ENCODE results near the gene CCNF.
A peak's percentile ranks its signal among the peaks of the same experiment; 100 is the strongest.

The CCNF gene

DNA sequence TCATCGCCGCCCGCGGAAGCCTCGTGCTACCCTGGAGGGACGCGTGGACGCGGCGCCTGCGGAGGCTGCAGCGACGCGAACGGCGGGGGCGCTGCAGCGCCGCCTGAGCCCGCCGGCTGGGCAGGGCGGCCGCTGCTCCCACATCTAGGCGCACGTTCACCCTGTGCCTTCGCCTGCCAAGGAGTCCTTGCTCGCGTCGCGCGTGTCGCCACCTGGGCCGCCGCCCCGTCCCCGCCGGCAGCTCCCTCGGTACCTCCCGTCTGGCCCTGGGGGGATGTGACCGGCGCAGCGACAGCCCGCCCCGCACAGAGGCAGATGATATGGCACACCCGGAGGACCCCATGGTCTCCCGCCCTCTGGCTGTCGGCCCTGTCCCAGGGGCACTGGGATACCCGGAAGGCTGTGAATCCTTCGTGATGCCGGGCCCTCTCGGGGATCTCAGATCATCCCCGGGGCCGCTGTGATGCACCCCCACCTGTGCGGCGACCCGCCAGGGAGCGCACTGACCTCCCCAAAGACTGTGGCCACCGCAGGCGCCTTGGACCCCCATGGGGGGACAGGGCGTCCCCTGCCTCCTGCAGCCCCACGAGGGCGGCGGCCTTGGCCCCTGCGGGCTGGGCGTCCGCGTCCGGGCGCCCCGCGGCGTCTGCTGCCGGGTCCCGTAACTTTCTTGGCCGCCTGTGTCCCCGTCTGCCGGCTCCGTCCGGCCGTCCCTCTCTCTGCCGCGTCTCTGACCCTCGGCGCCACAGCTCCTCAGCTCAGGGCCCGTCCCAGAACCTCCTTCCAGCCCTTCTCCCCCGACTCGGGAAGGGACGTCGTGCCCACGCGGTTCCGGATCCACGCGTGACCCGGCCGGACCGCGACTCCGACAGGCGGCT lies 45.0 kb downstream of the CCNF start:
- TF ChIP-seq ESRRG (CRISPR knock-in tag; IDR thresholded peaks at IDR 0.05), result no peak
- TF ChIP-seq PPARA (CRISPR knock-in tag; IDR thresholded peaks at IDR 0.05; ENCODE audit: borderline replicate concordance), result no peak
- TF ChIP-seq, protein P1, sequence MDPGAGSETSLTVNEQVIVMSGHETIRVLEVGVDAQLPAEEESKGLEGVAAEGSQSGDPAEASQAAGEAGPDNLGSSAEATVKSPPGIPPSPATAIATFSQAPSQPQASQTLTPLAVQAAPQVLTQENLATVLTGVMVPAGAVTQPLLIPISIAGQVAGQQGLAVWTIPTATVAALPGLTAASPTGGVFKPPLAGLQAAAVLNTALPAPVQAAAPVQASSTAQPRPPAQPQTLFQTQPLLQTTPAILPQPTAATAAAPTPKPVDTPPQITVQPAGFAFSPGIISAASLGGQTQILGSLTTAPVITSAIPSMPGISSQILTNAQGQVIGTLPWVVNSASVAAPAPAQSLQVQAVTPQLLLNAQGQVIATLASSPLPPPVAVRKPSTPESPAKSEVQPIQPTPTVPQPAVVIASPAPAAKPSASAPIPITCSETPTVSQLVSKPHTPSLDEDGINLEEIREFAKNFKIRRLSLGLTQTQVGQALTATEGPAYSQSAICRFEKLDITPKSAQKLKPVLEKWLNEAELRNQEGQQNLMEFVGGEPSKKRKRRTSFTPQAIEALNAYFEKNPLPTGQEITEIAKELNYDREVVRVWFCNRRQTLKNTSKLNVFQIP (CRISPR knock-in tag; IDR thresholded peaks at IDR 0.05; ENCODE audit: borderline replicate concordance, low read depth), result no peak
- TF ChIP-seq TOX (CRISPR knock-in tag; IDR thresholded peaks at IDR 0.05; ENCODE audit: borderline replicate concordance), result no peak
- TF ChIP-seq, protein P2, sequence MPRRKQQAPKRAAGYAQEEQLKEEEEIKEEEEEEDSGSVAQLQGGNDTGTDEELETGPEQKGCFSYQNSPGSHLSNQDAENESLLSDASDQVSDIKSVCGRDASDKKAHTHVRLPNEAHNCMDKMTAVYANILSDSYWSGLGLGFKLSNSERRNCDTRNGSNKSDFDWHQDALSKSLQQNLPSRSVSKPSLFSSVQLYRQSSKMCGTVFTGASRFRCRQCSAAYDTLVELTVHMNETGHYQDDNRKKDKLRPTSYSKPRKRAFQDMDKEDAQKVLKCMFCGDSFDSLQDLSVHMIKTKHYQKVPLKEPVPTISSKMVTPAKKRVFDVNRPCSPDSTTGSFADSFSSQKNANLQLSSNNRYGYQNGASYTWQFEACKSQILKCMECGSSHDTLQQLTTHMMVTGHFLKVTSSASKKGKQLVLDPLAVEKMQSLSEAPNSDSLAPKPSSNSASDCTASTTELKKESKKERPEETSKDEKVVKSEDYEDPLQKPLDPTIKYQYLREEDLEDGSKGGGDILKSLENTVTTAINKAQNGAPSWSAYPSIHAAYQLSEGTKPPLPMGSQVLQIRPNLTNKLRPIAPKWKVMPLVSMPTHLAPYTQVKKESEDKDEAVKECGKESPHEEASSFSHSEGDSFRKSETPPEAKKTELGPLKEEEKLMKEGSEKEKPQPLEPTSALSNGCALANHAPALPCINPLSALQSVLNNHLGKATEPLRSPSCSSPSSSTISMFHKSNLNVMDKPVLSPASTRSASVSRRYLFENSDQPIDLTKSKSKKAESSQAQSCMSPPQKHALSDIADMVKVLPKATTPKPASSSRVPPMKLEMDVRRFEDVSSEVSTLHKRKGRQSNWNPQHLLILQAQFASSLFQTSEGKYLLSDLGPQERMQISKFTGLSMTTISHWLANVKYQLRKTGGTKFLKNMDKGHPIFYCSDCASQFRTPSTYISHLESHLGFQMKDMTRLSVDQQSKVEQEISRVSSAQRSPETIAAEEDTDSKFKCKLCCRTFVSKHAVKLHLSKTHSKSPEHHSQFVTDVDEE (CRISPR knock-in tag; IDR thresholded peaks at IDR 0.05), result no peak
- TF ChIP-seq, protein P3, sequence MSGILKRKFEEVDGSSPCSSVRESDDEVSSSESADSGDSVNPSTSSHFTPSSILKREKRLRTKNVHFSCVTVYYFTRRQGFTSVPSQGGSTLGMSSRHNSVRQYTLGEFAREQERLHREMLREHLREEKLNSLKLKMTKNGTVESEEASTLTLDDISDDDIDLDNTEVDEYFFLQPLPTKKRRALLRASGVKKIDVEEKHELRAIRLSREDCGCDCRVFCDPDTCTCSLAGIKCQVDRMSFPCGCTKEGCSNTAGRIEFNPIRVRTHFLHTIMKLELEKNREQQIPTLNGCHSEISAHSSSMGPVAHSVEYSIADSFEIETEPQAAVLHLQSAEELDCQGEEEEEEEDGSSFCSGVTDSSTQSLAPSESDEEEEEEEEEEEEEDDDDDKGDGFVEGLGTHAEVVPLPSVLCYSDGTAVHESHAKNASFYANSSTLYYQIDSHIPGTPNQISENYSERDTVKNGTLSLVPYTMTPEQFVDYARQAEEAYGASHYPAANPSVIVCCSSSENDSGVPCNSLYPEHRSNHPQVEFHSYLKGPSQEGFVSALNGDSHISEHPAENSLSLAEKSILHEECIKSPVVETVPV (CRISPR knock-in tag; IDR thresholded peaks at IDR 0.05), result no peak
- ATAC-seq, result peak; percentile 63

DNA sequence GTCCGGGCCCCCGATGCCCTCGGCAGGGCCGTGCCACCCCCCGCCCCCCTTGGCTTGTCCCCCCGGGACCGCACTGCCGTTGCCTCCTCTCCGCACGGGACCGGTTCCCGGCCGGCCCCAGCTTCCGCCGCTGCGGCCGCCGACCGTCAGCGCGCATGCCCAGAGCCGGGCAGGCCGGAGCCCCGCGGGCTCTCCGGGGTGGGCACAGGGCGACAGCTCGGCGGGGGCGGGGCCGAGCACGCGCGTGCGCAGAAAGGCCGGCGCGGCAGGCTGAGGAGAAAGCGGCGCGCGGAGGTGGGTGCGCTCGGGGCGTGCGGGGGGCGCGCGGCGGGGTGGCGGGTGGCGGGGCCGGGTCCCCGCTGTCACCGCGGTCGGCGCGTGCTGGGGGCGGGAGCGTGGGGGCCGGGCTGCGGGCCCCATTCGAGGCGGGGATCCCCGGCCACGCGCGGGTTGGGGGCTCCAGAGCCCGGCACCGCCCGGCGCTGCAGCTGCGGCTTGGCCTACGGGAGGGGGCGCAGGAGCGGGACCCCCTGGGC lies 45.7 kb downstream of the CCNF start, which contains the start of gene TBC1D24:
TBC1D24 (plus strand) TSS at position 251 of the 536 bp plus-strand sequence. CDS start 21,022 bp downstream, outside the sequence.
- peak; percentile 84 for ATAC-seq
- no peak for TF ChIP-seq ZNF8 (CRISPR knock-in tag; IDR thresholded peaks at IDR 0.05)
- no peak for TF ChIP-seq TCF4 (CRISPR knock-in tag; IDR thresholded peaks at IDR 0.05; ENCODE audit: borderline replicate concordance)
- no peak for TF ChIP-seq RARB (CRISPR knock-in tag; IDR thresholded peaks at IDR 0.05)
- TF ChIP-seq, protein P3 (CRISPR knock-in tag; IDR thresholded peaks at IDR 0.05), result no peak
- no peak for TF ChIP-seq ZFP3 (CRISPR knock-in tag; IDR thresholded peaks at IDR 0.05)
- no peak for TF ChIP-seq PPARA (CRISPR knock-in tag; IDR thresholded peaks at IDR 0.05; ENCODE audit: borderline replicate concordance)
- TF ChIP-seq, protein P1 (CRISPR knock-in tag; IDR thresholded peaks at IDR 0.05; ENCODE audit: borderline replicate concordance, low read depth), result no peak
- TF ChIP-seq BACH2 (CRISPR knock-in tag; IDR thresholded peaks at IDR 0.05; ENCODE audit: borderline replicate concordance), result no peak
- no peak for TF ChIP-seq OSR1 (CRISPR knock-in tag; IDR thresholded peaks at IDR 0.05)
- TF ChIP-seq TOX (CRISPR knock-in tag; IDR thresholded peaks at IDR 0.05; ENCODE audit: borderline replicate concordance), result no peak
- TF ChIP-seq ARNTL (CRISPR knock-in tag; IDR thresholded peaks at IDR 0.05; ENCODE audit: borderline replicate concordance, low read depth), result no peak
- TF ChIP-seq, protein P4, sequence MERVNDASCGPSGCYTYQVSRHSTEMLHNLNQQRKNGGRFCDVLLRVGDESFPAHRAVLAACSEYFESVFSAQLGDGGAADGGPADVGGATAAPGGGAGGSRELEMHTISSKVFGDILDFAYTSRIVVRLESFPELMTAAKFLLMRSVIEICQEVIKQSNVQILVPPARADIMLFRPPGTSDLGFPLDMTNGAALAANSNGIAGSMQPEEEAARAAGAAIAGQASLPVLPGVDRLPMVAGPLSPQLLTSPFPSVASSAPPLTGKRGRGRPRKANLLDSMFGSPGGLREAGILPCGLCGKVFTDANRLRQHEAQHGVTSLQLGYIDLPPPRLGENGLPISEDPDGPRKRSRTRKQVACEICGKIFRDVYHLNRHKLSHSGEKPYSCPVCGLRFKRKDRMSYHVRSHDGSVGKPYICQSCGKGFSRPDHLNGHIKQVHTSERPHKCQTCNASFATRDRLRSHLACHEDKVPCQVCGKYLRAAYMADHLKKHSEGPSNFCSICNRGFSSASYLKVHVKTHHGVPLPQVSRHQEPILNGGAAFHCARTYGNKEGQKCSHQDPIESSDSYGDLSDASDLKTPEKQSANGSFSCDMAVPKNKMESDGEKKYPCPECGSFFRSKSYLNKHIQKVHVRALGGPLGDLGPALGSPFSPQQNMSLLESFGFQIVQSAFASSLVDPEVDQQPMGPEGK (CRISPR knock-in tag; IDR thresholded peaks at IDR 0.05; ENCODE audit: borderline replicate concordance), result no peak
- TF ChIP-seq ZNF565 (CRISPR knock-in tag; conservative IDR thresholded peaks at IDR 0.05; ENCODE audit: low read depth), result no peak
- TF ChIP-seq, protein P2 (CRISPR knock-in tag; IDR thresholded peaks at IDR 0.05), result no peak
- TF ChIP-seq ZFP30 (CRISPR knock-in tag; IDR thresholded peaks at IDR 0.05), result no peak
- TF ChIP-seq GLIS3 (CRISPR knock-in tag; IDR thresholded peaks at IDR 0.05), result no peak
- no peak for TF ChIP-seq SNAI2 (CRISPR knock-in tag; IDR thresholded peaks at IDR 0.05)

Data from SK-N-SH treated with all-trans-retinoic acid at 6 μM for 48 hours (cell line).